Measurements from ENCODE around the gene GLE1.

Gene GLE1

DNA sequence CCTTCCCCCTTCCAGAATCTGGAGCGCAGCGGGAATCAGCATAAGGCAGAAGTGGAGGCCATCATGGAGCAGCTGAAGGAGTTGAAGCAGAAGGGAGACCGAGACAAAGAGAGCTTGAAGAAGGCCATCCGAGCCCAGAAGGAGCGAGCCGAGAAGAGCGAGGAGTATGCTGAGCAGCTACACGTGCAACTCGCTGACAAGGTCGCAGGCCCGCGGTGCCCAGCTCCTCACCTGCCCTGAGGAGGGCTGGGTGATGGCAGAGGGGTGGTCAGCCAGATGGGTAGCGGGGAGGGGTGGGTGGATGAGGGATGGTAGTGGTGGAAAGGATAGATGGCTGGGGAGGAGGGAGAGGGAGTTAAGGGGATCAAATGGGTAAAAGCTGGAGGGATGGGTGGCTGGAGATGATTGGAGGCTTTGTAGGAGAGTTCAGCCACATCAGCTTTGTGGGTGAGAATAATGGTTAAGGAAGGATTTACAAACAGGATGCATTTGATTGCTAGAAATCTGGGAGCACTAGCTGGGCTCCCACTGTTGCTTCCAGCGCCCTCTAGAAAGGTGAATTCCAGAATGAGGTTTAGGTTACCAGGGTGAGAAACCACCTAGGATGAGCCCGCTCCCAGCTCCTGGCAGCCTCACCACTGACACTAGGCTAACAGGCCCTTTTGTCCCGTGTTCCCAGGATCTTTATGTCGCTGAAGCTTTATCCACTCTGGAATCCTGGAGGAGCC lies 19.7 kb upstream of the GLE1 start:
- no peak overlapping the region for H3K27ac ChIP-seq (replicated peaks)
- H3K4me3 ChIP-seq (replicated peaks; ENCODE audit: insufficient read depth, low read length), result no peak overlapping the region
- TF ChIP-seq, protein P1, sequence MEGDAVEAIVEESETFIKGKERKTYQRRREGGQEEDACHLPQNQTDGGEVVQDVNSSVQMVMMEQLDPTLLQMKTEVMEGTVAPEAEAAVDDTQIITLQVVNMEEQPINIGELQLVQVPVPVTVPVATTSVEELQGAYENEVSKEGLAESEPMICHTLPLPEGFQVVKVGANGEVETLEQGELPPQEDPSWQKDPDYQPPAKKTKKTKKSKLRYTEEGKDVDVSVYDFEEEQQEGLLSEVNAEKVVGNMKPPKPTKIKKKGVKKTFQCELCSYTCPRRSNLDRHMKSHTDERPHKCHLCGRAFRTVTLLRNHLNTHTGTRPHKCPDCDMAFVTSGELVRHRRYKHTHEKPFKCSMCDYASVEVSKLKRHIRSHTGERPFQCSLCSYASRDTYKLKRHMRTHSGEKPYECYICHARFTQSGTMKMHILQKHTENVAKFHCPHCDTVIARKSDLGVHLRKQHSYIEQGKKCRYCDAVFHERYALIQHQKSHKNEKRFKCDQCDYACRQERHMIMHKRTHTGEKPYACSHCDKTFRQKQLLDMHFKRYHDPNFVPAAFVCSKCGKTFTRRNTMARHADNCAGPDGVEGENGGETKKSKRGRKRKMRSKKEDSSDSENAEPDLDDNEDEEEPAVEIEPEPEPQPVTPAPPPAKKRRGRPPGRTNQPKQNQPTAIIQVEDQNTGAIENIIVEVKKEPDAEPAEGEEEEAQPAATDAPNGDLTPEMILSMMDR (IDR thresholded peaks at IDR 0.05; ENCODE audit: insufficient read depth, low read length), result no peak
- TF ChIP-seq, protein P2, sequence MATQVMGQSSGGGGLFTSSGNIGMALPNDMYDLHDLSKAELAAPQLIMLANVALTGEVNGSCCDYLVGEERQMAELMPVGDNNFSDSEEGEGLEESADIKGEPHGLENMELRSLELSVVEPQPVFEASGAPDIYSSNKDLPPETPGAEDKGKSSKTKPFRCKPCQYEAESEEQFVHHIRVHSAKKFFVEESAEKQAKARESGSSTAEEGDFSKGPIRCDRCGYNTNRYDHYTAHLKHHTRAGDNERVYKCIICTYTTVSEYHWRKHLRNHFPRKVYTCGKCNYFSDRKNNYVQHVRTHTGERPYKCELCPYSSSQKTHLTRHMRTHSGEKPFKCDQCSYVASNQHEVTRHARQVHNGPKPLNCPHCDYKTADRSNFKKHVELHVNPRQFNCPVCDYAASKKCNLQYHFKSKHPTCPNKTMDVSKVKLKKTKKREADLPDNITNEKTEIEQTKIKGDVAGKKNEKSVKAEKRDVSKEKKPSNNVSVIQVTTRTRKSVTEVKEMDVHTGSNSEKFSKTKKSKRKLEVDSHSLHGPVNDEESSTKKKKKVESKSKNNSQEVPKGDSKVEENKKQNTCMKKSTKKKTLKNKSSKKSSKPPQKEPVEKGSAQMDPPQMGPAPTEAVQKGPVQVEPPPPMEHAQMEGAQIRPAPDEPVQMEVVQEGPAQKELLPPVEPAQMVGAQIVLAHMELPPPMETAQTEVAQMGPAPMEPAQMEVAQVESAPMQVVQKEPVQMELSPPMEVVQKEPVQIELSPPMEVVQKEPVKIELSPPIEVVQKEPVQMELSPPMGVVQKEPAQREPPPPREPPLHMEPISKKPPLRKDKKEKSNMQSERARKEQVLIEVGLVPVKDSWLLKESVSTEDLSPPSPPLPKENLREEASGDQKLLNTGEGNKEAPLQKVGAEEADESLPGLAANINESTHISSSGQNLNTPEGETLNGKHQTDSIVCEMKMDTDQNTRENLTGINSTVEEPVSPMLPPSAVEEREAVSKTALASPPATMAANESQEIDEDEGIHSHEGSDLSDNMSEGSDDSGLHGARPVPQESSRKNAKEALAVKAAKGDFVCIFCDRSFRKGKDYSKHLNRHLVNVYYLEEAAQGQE (IDR thresholded peaks at IDR 0.05; ENCODE audit: insufficient replicate concordance, low read depth), result no peak
- TF ChIP-seq POLR2AphosphoS5 (IDR thresholded peaks at IDR 0.05; ENCODE audit: low read depth), result no peak
- no peak for TF ChIP-seq SPI1 (IDR thresholded peaks at IDR 0.05; ENCODE audit: borderline replicate concordance, low read depth)
- no peak for TF ChIP-seq GABPA (IDR thresholded peaks at IDR 0.05; ENCODE audit: low read depth)
- H3K27me3 ChIP-seq (ENCODE audit: insufficient read depth, poor library complexity, severe bottlenecking), result no peaks in the 10 kb centered on the region
- DNase-seq (ENCODE audit: low read depth in 1 of 2, low spot score in 1 of 2), result no peak

DNA sequence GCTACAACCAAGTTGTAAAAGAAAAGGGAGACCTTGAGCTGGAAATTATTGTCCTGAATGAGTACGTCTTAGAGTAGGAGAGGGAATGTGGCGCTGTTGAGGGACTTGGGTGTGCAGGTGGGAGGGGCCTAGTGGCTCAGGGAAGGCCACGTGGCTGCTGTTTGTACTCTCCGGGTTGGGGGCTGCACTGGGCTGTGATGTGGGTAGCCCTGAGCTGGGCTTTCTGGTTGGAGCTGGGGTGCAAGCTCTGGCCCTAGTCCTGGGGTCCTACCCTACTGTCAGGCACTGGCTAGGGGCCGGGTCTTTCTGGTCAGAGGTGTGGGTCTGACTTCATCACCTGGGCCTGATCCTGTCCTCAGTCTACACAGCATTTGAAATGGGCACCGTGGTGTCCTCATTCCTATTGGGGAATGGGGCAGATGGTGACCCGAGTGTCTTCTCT lies 19.1 kb upstream of the GLE1 start:
- Histone ChIP-seq H3K27ac (replicated peaks) (no peak overlapping the region), H3K27me3 (ENCODE audit: insufficient read depth, poor library complexity, severe bottlenecking) (no peaks in the 10 kb centered on the region), H3K4me3 (replicated peaks; ENCODE audit: insufficient read depth, low read length) (no peak overlapping the region)
- no peak for DNase-seq (ENCODE audit: low read depth in 1 of 2, low spot score in 1 of 2)
- TF ChIP-seq, protein P2 (IDR thresholded peaks at IDR 0.05; ENCODE audit: insufficient replicate concordance, low read depth), result no peak
- no peak for TF ChIP-seq SPI1 (IDR thresholded peaks at IDR 0.05; ENCODE audit: borderline replicate concordance, low read depth)
- no peak for TF ChIP-seq GABPA (IDR thresholded peaks at IDR 0.05; ENCODE audit: low read depth)
- TF ChIP-seq, protein P1 (IDR thresholded peaks at IDR 0.05; ENCODE audit: insufficient read depth, low read length), result no peak
- TF ChIP-seq POLR2AphosphoS5 (IDR thresholded peaks at IDR 0.05; ENCODE audit: low read depth), result no peak

DNA sequence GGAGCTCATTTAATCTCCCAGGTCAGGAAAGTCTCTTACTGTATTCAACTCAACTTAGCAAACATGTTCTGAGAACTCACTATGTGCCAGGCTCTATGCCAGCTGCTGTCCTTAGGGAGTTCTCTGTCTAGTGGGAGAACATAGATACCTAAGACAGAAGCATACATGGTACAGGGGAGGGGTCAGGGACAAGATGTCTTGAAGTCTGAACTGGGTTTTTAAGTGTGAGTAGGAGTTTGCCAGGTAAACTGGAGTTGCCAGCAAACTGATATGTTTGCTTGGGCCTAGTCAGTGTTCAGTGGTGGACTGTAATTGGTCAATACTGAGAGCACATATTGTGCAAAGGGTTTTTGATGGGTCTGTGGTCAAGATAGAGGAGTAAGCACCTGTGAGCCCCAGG lies 18.3 kb upstream of the GLE1 start:
- TF ChIP-seq SPI1 (IDR thresholded peaks at IDR 0.05; ENCODE audit: borderline replicate concordance, low read depth), result no peak
- no peak for TF ChIP-seq GABPA (IDR thresholded peaks at IDR 0.05; ENCODE audit: low read depth)
- TF ChIP-seq, protein P1 (IDR thresholded peaks at IDR 0.05; ENCODE audit: insufficient read depth, low read length), result no peak
- TF ChIP-seq, protein P2 (IDR thresholded peaks at IDR 0.05; ENCODE audit: insufficient replicate concordance, low read depth), result no peak
- TF ChIP-seq POLR2AphosphoS5 (IDR thresholded peaks at IDR 0.05; ENCODE audit: low read depth), result no peak
- no peak overlapping the region for H3K4me3 ChIP-seq (replicated peaks; ENCODE audit: insufficient read depth, low read length)
- no peaks in the 10 kb centered on the region for H3K27me3 ChIP-seq (ENCODE audit: insufficient read depth, poor library complexity, severe bottlenecking)
- no peak overlapping the region for H3K27ac ChIP-seq (replicated peaks)
- no peak for DNase-seq (ENCODE audit: low read depth in 1 of 2, low spot score in 1 of 2)

Measured in HL-60 (cell line).